HG02943 (cell line): ENCODE measurements around the gene CDA.
"Not testable (repeated sequence)": the region's sequence is repeated elsewhere in the genome, so short reads cannot be mapped to it uniquely, and the experiment has no call there.

Experiments
- ATAC-seq: cut with Tn5 transposase; IDR thresholded peaks from one replicate; pipeline ENCODE4 v1.9.1; 2021; ENCODE audit warnings: mild to moderate bottlenecking, low read depth, moderate library complexity; ENCODE audit not compliant: unreplicated experiment

The CDA gene

DNA sequence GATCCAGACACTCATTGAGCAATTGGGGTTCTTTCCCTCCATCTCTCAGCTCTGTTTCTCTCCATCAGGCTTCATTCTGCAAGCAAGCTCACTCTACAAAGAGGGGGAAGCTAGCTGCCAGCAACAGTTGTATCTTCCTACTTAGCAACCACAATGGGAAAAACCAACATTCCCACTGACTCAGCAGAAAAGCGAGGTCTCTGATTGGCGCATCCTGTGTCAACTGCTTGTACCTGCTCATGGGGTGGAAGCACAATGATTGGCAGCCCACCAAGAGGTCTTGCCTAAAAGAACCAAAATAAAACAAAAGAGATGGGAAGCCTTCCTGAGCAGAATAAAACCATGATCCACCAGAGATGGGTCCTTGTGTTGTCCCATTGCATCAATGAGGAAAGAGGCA is 4.0 kb upstream of the CDA start:
- ATAC-seq, result no peak

DNA sequence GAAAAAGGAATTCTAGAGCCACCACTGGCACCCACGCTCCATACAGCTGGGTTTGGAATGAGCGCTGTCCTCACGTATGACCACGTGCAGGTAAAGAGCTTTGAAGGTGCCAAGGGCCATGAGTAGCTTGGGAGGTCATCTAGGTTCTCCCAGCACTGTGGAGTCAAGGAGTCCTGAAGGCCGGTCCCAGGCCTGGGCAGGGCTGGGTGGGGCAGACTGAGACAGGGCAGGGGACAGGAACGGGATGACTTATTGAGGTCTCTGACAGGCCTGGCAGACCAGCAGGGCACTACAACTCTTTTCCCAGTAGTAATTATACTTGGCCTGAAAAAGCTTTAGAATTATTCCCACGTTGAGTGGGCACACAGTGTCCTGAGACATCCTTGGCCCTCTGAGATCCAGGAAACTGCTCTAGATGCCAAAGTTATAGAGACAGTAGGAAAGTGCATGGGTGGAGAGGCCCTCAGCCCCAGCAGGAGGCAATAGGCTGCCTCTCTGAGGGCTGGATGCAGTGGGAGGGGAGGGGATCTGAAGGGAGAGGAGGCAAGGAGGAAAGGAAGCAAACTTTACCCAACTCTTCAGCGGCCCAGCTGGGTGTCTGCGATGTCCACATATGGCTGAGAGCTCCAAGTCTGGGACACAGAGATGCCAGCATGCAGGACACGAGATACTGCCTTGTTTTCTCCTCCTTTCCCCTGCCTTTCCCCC is 1.8 kb upstream of the CDA start:
- no peak for ATAC-seq

DNA sequence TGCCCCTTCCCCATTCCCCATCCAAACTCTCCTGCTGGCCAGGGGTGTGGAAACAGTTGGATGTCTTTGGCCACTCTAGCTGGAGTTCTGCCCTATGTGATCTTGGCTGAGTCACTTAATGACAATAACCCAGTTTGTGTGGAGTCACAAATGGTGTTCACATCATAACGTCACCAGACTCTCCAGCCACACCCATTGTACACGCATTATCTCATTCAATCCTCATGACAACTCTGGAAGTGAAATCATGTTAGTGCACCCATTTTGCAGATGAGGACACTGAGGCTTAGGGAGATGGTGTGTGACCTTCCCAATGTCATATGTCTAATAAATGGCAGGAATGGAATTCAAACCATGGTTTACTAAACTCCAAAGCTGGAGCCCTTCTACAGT is 1.2 kb upstream of the CDA start:
- no peak for ATAC-seq

DNA sequence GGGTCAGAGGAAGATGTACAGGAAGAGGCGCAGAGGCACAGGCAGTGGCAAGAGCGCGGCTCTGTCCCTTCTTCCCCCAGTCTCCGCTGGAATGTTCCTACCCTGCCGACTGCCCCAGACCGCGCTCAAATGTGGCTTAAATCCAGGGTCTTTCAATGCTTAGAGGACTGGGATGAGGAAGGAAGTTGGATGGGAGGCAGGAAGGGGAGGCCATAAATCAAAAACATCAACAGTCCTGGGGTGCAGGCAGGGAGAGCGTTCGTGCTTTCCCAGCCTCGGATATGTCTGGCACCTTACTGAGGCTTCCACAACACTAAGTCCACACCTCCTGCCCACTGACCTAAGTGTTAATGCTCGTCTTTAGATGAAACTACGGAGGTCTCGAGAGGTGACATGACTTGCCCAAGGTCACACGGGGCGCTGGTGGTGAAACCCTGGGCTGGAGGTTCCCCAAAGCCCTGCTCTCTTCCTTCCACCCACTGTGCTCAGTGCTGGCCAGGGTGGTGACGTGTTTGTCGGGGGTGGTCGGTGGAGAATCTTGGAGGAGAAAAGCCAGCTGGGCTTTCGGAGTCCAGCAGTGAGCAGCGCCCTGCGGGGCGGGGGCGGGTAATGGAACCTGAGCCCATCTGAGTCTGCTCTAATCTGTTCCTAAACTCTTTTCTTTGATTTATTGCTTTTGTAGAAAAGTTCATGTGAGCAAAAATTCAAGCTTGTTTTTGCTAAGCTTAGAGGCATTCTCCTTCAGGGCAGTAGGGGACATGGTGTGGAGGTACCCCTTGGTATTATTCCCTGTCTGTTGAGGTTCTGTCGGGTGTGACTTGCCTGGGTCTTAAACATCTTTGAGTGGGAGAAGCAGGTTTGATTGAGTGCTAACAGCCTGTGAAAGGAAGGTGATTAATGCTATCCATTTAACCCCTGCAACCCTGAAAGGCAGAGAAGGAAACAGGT is 708 bp downstream of the CDA start:
- ATAC-seq, result no peak

DNA sequence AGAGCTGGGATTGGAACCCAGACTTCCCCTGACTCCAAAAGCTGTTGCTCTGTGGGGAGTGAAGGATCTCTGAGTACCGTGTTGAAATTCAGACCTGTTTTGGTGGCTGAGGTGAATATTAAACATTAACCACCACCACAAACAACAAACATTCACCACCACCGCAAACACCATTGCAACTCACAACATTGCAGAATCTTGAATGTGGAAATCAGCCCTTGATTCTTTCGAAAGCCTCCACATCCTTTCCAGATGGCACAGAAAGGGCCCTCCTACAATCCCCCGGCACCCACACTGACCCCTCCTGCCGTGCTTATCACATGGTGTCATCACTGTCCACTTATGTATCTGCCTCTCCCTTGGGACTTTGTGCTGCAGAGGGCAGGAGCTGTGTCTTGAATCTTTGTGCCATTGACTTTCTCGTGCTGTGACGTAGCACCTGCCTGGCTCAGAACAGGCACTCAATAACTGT is 1.4 kb downstream of the CDA start:
- ATAC-seq, result no peak

DNA sequence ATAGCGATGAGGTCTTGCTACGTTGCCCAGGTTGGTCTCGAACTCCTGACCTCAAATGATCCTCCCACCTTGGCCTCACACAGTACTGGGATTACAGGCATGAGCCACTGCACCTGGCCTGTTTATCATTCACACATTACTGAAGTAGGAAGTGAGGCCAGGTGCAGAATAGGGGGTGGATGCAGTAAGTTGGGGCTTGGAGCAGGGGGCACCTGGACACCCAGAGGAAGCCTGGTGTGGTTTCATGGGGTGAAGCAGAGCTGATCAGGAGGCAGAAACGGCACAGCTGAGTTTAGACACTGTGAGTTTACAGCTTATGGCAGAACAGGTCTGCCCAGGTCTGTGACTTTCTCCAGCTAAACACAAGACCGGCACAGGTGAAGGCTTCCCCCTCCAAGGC is 4.9 kb downstream of the CDA start:
- no peak for ATAC-seq

DNA sequence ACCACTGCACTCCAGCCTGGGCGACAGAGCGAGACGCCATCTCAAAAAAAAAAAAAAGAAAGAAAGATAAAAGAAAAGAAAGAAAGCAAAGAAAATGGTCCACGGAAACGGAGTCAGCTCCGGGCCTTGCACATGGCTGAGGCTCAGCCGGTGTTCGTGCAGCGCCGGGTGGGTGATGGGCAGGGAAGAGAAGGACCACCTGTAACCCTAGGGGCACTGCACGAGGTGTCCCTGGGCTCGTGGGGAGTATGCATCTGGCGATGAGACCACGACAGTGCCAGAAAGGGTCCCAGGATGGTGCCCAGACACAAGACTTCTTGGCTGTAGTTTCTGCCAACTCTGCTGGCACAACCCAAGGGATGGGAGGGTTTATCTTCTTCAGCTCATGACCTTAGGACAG is 5.8 kb downstream of the CDA start:
- ATAC-seq, result no peak

DNA sequence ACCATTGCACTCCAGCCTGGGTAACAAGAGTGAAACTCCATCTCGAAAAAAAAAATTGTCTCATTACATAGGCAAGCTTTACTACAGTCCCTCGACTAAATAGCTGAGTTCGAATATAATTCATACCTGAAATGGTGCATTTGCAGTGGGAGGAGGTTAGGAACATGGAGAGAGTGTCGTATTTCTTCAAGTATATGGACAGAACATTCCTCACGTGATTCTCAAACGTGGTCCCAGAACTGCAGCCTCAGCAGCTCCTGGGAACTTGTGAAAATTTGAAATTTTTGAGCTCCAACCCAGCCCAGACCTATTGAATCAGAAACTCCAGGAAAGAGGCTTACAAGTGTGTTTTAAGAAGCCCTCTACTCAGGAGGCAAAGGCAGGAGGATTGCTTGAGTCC is 7.2 kb downstream of the CDA start:
- no peak for ATAC-seq

DNA sequence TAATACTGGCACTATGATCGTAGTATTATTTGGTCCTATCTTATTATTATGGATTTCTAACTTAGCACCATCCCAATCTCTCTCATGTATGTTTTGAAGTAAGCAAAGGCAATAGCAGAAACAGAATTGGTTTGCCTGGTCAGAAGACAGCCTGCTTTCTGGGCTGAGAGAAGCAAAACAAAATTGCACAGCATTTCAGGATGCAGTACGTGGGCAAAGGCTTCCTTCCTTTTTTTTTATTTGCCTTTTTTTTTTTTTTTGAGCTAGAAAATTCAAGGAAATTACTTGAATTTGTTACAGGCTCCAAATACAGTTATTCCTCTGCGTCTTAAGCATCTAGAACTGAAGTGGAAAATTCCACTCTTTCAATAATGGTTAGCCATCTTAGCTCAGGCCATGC is 8.8 kb downstream of the CDA start:
- ATAC-seq, result no peak

DNA sequence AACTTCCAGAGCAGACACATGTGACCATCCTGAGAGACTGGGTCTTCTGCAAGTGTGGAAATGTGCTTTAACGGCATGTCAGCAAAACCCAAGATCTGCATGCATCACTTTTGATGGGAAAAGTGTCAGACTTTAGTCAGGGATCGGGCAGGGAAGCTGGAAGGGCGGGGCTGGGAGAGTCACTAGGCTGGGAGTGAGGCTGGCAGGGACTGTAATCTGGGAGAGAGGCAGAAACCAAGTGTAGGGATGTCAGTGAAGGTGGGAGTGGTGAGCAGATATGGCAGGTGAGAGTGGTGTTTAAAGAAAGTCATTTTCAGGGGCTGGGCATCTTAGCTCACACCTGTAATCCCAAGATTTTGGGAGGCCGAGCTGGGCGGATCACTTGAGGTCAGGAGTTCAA is 11.3 kb downstream of the CDA start:
- no peak for ATAC-seq

DNA sequence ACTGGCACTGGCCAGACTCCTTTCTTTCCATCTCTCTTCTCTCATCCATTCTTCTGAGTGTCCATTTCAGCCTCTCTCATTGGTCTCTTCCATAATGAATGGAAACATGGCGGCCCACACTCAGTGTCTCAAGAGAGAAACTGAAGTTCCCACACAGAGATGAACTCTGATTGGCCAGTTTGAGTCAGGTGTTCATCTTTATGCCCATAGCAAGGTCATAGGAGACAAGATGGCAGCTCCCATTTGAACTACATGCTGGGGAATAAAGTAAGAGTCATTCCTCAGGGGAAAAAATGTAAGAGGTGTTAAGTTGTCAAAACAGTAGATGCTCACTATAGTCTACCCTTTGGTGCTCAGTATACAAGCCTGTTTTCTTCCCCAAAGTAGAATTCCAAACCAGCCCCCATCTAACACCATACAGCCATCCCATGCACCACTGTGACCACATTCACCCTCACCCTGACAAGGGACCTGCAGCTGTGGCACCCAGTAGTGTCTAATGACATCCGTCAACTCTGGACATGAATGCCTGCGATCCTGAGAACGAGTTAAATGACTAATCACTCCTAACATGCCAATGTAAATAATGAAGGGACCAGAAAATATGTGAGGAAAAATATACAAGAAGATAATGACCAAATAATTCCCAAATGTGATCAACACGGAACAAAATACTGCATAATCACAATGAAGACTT is 12.4 kb downstream of the CDA start:
- no peak for ATAC-seq

DNA sequence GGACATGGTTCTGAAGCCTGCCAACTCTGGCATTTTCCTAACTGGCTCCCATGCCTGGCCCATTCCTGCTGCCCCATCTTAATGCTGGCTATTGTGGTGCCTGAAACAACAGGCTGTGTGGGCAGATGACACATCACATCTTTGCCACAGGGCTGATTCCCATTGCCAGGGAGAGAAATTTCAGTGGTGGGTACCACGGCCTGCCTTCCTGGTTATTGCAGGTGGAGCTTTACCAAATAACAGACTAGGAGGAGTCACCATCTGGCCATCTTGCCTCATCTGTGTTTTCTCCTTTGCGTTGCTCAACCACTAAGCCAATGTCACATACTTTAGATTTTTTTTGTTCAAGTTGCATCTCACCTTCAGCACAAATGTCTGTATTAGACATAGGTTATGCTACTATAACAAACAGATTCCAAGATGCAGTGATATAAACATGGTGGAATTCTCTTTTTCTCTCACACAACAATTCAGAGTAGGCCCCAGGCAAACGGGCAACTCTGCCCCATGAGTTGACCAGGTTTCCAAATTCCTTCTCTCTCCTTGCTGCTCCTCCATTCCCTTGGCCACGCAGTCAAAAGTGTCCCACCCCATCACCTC is 14.1 kb downstream of the CDA start:
- no peak for ATAC-seq

DNA sequence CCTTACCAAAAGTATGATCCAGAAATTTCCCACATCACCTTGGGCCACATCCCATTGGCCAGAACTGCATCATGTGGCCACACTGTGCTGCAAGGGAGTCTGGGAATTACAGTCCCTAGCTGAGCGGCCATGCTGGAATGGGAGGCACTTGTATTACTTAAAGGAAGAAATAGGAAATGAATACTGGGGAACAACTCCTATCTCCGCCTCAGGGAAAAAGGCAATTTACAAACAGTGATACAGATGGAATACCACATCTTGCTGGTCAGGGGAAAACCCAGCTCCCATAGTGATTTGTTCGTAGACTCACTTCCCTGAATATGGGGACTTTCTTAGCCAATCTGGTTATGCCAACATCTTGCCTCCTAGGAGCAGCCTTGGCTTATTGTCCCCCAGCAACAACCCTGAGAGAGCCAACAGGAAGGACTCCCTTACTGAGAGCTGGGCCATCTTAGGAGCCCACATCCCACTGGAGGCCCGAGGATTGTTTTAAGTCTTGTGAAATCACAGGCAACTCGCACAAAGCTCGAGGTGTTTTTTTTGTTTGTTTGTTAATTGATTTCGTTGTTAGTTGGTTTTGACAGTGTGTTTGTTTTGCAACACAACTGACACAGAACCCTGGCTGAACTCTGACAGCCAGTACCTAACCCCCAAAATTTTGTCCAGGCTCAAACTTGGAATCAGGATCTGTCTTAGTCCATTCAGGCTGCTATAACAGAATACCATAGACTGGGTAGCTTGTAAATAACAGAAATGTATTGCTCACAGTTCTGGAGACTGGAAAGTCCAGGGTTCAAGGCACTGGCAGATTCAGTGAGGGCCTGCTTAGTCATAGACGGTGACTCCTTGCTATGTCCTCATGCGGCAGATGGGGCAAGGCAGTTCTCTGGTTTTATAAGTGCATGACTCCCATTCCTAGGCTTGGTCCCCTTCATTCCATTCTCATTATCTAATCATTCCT is 14.9 kb downstream of the CDA start:
- ATAC-seq, result no peak

DNA sequence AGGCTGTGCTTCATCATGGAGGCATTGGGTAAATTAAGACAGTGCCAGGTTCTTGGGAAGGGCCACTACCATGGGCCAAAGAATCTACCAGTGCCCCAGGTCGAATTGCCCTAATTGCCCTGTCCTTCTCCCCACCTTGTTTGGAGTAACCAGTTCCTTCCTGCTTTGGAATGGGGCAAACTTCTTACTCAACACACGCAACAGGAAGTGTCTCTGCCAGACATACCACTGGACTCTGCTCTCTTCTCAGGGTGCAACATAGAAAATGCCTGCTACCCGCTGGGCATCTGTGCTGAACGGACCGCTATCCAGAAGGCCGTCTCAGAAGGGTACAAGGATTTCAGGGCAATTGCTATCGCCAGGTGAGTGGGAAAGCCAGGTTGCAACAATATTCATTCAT is 15.8 kb downstream of the CDA start:
- ATAC-seq, result no peak

DNA sequence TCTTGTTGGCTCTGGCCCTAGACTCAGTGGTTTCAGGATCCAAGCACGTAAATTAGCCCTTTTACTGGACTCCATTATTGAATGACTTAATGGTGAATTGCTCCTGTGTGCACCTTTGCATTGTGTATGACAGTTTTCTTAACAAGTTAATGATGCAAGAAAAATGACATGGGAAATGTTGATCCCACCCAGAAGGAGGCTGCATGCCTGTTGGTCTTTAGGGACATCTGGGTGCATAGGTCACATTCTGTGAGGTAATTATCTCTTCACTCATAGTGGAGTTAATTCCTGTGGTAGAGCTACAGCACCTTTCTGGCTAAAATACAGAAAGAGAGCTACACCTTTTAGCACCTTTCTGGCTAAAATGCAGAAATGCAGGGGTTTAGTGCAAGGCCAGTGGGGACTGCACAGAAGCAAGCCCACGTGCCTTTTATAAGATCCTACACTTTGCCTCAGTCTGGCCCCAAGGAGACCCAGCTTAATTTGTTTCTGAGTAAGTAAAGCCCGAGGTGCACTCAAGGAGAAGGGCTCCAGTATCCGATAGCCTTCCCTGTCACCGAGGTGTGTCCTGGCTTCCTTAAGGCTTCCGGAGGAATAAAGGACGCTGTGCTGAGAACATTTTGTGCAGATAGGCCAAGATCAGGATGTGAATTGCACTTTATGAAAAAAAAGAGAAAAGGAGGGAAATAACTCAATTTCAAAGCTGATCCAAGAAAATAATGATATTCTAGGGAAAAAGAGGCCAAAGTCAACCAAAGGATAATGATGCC is 18.1 kb downstream of the CDA start:
- not testable (repeated sequence) for ATAC-seq

DNA sequence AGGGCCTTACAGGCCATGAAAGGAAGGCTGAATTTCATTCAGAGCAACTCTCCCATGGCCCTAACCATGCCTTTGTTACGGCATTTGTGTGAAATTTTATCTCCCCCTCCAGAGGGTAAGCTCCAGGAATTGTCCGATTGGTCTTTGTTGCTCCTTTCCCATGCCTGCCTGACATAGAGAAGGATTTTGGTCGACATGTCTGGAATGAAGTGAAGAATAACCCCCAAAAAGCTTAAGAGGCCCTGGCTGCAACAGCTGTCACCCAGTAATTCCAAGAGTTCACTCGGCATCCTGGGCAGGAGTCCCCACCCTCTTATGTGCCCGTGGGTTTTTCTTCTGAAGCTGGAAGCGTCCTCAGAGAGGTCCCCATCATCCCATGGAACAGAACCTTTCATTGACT is 20.6 kb downstream of the CDA start:
- ATAC-seq, result no peak

DNA sequence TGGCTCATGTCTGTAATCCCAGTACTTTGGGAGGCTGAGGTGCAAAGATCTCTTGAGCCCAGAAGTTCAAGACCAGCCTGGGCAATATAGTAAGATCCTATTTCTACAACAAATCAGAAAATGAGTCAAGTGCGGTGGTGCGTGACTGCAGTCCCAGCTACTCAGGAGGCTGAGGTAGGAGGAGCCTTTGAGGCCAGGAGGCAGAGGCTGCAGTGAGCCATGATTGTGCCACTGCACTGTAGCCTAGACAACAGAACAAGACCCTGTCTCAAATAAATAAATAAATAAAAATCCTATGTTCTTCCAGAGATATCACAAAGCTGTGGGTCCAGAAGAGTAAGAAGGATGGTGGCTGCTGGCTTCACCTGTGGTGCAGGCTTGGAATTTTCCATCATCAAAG is 22.1 kb downstream of the CDA start:
- ATAC-seq, result no peak

DNA sequence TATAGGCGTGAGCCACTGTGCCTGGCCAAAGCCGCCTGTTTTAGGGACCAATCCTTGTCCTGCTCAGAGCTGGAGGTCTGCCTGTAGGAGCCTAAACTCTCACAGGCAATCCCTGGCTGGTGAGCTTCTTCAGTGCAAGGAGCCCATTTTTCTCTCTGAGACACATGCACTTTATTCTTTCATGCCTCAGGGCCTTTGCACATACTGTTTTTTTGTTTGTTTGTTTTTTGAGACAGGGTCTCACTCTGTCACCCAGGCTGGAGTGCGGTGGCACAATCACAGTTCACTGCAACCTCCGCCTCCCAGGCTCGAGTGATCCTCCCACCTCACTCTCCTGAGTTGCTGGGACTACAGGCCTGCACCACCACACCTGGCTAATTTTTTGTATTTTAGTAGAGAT is 22.8 kb downstream of the CDA start:
- no peak for ATAC-seq

DNA sequence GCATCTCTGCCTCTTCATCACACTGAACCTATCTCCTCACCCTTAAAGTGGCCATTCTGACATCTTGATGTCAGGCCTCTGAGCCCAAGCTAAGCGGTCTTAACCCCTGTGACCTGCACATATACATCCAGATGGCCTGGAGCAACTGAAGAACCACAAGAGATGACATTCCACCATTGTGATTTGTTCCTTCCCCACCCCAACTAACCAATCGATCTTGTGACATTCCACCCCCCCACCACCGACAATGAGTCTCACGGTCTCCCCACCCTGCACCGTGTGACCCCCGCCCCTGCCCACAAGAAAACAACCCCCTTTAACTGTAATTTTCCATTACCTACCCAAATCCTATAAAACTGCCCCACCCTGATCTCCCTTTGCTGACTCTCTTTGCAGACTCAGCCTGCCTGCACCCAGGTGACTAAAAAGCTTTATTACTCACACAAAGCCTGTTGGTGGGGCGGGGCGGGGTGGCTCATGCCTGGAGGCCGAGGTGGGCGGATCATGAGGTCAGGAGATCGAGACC is 23.4 kb downstream of the CDA start:
- no peak for ATAC-seq
